ENCODE results near the gene MFAP4. TPM values are rescaled to one million over a fixed set of nuclear protein-coding genes. Genes with fewer than 3 reads are reported as not detected.

MFAP4 gene
- 35.8 and 39.8 TPM in 2 replicates for total RNA-seq

DNA sequence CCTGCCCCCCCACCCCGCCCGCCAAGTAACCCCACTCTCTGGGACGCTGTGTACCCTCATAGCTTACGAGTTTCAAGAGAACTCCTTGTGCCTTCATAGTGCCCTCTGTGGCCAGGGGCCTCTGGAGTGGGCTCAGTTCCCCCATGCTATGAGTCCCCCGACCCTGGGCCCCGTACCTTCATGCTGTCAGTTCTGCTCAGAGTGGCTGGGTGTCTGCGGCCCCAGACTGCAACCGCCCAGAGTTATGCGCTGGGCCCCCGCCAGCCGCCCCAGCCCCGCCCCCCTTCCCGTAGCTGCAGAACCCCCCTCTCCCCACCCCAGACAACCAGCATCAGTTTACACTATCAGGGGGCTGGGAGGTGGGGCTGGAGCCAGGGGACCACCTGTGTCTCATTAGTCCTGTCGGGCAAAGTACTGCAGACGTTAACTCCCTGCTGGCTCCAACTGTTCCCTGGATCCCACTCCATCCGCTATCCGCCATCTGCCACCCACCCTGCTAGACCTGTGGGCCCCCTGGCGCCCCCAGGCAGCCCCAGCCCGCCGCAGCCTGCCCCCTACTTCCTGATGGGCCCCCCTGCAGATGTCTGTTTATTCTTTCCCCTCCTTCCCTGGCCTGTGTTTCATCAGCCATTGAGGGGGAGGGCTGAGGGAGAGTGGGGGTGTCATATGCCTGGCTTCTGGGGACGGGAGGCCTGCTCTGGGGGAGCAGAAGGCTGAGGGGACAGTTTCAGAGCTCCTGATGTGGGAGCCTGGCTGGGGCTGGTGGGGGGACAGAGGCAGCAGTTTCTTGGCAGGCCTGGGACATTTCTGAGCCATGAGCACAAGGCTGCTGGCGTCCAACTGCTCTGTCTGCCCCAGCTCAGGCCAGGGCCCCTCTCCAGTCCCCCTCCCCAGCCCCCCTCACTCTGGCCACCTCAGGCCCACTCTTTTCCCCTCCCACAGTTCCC is at the start of gene MFAP4:
Gene MFAP4 (minus strand): TSS at position 217 of the 947 bp plus-strand sequence. CDS start 35 bp downstream, at position 182.

GRCh38 chr17:19410875-19411620 is 24.1 kb upstream of the MFAP4 start, which contains the start of gene RNF112:
TSS of gene RNF112 (plus strand) at chr17:19411232. CDS start at chr17:19411409, 177 bp downstream.

DNA sequence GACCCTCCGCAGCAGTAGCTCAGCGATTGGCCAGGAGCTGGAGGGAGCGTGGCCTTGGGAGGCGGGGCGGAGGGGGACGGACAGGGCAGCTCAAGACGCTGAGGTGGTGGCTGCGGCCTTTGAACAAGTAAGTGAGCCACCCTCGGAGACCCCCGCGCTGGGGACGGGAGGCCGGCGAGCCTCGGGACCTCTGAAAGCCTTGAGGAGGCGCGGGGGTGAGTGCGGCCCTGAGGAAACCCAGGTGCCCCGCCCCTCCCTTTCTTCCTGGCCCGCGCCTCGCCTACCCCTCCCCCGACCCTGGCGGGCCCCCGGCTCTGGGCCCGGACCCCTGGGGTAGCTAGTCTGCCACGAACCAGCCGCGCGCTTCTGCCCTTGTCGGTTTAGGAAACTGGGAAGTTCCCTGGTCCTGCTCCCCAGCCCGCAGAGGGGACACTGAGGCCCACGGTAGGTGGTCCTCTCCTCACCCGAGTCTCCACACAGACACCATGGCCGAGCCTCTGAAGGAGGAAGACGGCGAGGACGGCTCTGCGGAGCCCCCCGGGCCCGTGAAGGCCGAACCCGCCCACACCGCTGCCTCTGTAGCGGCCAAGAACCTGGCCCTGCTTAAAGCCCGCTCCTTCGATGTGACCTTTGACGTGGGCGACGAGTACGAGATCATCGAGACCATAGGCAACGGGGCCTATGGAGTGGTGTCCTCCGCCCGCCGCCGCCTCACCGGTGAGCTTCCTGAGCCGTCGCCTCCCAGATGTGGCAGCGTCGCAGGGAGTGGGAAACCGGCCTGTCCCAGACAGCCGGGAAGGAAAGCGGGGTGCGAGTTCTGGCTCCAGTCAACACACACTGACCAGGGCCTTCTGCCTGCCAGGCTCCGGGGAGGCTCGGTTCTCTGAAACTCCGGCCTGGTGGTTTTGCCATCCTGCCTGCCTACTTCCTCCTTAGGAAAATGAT is 8.3 kb downstream of the MFAP4 start, which contains the start of gene MAPK7:
Gene MAPK7 (plus strand): TSS at position 83 of the 945 bp plus-strand sequence. CDS start 403 bp downstream, at position 486.

GRCh38 chr17:19362277-19363113 is 24.5 kb downstream of the MFAP4 start, which contains the start of gene B9D1:
TSS of gene B9D1 (minus strand) at chr17:19362723. CDS start at chr17:19362569, 154 bp downstream.

Other genes starting within 250 kb of the MFAP4 start
- 16.0 and 16.5 TPM in 2 replicates for gene EPN2, start 149.8 kb downstream of the MFAP4 start, total RNA-seq
- gene B9D1, start 24.5 kb downstream of the MFAP4 start, total RNA-seq: 29.9 and 32.0 TPM in 2 replicates
- 20.3 and 21.0 TPM in 2 replicates for gene MAPK7, start 8.7 kb downstream of the MFAP4 start, total RNA-seq
- gene RNF112, start 24.0 kb upstream of the MFAP4 start, total RNA-seq: 2.7 and 2.9 TPM in 2 replicates
- gene SLC47A1, start 146.7 kb upstream of the MFAP4 start, total RNA-seq: 0.15 and 0.34 TPM in 2 replicates